NCI-H2227 (cell line): ENCODE data around the gene FBXW4.

Experiments used
- DNase-seq: peaks from one replicate; lab custom pipeline; 2025; ENCODE audit not compliant: unreplicated experiment; lab: John Stamatoyannopoulos, UW

The FBXW4 gene

DNA sequence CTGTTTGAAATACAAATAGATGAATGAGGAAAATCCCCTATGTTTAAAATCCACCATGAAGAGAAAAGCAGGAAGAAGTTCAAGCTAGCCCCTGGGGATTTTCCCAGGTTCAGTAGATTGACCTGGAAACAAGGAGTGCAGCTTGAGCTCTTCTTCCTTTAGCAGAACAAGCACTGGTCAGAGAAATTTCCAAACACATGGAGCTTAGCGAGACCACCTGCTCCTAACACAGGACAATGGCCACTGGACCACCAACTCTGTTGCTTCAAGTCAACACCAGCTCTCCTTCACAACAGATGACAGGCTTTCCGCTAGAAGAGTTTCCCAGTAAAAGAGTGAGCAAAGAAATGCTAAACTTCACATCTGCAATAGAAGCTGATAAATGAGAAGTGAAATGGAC is 9.4 kb upstream of the FBXW4 start:
- no peak for DNase-seq

DNA sequence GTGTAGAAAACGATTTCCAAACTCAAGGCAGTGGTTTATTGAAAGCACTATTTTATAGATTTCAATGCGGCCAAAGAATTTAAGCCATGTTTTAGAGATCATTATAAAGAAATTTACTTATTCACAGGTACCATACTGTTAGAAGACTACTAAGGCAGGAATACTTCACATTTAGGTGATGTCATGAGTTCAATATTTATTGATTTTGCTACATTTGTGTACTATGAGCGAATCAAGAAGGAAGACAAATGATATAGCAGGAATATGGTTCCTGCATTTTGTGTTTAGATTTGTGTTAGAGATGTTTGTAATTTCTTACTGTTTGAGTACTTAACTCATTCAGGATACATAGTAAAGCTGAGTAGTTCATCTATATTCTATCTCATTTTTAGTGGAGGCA is 1.7 kb upstream of the FBXW4 start:
- no peak for DNase-seq

DNA sequence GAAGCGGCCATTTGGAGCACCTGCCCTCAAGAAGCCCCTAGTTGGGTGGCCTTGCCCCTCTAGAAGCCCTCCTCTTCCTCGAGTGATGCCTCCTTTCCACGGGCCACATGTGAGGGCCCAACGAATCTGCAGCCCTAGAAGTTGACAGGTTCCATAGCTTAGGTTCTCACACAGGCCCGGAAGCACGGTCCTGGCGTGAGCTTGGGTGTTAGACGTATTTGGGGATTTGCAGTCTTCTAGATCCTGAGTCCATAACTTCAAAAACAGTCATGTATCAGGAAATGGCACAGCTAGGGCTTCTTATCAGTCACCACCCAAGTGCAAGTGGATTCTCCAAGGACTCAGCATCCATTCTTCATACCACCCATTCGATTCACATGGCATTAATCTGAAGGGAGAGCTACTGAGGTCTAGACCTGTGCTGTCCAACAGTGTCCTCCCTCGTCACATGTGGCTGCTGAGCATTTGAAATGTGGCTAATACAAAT is 477 bp upstream of the FBXW4 start:
- no peak for DNase-seq

DNA sequence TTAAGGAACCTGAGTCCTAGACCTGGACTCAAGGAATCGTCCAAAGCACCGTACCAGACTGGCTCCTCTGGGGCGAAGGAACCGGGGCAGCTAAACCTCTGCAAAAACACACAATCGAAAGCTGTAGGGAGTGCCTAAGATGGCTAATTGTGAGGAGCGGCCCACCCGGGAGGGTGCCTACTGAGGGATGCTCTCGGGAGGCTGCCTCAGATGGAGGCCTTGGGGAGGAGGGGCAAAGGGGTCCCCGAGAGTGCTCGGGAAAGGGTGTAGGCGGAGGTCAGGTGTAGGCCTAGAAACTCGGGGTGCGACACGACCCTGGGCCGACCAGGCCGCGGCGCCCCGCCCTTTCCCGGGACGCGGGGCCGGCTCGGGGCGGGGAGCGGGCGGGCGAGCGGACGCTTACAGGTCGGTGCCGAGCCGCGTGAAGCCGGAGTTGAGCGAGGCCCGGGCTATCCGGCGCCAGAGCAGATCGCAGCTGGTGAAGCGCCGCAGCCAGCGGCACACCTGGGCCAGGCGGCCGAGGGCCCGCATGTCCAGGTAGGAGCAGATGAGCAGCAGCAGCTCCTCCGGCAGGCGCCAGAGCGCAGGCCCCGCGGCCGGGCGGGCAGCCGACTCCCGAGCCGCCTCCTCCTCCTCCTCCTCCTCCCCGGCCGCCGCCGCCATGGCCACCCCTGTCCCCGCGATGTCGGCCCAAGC is 844 bp downstream of the FBXW4 start:
- DNase-seq: peak; percentile 44

DNA sequence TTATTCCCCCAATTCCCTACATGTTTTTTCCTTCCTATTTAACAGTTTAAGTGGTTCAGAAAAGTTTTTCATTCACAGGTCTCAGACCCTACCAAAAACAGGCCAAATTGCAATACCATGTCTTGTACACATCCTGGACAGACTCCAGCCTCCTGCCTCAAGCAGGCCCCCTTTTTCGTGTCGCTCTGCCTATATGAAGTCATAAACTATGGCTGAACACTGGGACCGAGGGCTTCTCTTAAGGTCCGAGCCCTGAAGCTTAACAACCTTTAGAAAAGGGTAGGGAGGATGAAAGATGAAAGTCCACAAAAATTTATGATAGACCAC is 1.4 kb downstream of the FBXW4 start:
- peak; percentile 39 for DNase-seq

DNA sequence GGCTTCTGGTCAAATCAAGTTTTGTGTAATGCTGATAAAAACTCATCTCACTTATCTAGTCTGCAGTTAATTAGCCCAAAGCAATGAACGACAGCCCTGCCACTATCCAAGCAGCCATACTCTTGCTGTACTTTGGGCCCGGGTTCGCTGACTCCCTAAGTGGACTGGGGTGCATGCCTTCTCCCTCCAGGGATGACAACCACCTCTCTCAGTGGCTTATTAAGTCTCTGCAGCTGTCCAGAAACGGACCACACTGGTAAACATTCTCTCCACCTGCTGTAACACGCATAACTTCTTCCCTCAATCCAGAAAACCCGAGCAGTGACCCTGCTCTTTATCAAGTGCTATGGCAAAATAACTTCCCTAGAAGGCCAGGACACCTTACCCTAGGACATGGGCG is 3.9 kb downstream of the FBXW4 start:
- DNase-seq: no peak

DNA sequence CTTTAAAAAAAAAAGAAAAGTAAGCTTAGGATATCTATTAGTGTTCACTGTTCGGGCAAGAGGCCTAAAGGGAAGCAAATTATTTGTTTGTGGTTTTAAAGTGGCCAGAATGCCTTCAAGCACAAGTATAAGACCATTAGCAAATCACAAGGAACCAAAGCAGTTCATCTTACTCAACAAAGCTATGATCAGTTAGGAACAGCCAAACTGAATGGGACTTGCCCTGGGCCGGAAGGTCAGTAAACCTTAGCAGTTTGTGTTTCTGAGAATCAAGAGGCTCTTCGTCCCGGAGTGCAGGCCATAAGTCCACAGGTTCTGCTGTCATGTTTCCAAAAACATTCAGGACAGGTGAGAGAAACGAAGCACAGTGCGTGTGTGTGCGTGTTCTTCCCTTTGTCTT is 4.5 kb downstream of the FBXW4 start:
- no peak for DNase-seq

DNA sequence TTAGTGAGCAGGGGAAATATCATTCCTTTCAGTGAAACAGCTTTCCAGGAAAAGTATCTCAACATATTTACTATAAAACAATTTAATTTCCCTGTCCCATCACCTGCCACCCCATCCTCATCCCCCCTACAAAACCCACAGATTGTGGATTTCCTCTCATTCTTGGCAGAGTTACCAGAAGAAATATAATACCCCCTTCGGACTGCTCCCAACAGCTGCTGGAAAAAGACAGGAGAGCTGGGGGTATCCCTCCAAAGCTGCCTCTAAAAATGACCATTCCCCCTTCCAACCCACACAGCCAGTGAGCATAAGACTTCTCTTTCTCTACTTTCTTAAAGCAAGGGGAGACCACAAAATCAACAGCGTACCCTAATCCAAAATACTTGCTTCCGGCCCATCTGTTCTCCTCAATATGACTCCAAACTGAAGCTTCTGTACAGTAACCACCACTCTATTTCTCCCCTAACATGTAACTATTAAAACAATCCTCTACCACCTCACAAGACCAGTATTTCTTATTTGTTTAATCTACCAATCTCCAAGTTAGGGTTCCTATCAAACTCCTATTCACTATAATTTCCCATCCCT is 7.8 kb downstream of the FBXW4 start:
- no peak for DNase-seq

DNA sequence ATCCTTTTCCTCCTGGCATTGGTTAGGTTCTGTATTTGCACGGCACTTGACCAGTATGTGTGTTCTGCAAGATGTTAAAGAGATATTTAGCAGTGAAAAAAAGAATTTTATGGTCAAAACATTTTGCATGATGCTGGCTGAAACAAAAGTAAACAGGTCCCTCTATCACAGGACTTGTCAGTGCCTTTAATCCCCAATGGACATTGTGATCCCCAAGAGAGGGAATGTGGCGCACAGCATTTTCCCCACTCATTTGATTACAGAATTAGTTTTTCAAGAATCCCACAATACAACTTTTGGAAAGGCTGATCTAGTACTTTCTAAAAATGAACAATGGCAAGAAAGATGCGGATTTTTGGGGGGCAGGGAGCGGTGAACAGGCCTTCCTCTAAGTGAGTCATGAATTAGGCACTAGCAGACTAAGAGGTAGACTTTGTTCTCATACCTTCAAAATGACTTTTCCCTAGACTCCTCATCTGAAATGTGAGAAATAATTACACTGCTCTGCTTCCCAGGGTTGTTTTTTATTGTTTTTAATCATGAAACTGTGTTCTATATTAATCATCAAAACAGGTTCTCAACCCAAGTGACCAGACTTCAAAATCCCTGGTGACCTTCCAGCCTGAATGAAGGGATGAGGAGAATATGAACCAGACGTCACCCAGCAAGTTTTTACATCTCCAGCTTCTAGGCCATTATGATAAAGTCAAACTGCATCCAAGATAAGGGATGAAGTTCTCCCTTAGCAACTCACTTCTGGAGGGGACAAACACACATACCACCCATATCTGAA is 8.6 kb downstream of the FBXW4 start:
- no peak for DNase-seq

DNA sequence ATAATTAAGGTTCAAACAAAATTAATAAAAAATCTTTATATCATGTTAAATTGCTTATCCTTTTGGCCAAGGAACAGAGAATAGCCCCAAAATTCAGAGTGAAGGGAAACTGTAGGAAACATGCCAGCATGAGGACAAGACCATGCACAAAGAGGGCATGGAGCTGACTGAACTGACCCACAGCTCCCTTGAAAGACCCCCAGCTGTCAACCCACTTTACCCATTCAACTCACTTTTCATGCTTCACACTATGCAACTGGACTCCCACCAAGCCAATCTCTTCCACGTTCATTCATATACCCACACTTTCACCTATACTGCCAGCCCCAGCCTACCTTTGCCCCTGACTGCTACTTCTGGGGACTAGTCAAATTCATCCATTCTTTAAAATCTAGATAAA is 10.2 kb downstream of the FBXW4 start:
- DNase-seq: no peak

DNA sequence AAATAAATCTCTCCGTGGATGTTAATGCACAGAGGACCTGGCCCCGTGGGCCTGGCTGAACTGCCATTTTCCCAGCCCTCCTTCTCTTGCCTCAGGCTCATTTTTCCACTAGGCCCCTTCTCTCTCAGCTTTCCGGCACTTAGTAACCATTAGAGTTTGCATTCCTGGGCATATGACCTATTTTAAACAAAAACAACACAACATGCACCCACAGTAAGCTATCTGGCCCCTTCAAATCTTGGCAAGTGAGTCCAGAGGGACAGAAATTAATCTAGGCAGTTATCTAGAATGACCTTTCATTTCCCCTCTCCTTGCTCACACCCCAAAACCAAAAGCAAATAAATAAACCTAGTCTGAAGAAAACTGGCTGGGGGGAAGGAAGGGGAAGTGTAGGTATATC is 11.7 kb downstream of the FBXW4 start:
- no peak for DNase-seq

DNA sequence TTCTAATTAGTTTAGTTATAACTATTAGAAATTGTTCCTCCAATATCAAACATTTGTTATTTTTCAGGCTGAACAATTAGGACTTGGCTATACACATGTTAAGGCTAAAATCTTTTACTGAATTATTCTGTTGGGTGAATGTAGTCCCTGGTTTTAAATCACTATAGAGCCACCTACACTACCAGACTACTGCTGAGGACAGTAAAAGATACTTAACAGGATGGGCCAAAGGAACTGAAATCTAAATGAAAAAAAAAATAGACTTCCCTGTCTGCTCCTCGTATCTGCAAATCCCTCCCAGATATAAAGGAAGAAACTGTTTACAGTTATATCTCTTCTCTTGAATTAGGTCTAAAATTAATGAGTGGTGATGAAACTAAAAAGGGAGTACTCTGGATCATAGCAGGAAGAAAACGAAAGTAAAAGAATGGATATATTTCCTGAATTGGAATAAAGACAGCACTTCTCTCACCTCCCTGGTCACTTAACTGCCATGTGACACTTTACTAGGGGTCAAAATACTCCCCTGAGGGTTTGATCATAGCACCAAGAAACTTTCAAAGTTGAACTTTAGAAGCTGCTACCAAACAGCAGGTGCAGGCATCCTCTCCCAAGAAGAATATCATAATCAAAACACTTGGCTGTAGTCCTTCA is 12.7 kb downstream of the FBXW4 start:
- no peak for DNase-seq

DNA sequence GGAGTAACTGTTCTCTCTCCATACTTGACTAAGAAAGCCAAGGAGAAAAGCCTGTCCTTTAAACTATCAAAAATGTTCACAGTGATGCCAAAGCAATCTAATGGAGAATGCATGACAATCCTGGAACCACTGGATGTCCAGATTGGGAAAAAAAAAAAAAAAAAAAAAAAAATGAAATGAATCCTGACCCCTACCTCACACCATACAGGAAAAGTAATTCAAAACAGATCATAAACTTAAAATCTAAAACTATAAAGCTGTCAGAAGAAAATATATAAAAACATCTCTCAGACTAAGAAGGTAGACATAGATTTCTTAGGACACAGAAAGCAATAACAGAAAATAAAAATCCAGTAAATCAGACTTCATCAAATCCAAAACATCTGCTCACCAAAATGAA is 18.4 kb downstream of the FBXW4 start:
- no peak for DNase-seq

DNA sequence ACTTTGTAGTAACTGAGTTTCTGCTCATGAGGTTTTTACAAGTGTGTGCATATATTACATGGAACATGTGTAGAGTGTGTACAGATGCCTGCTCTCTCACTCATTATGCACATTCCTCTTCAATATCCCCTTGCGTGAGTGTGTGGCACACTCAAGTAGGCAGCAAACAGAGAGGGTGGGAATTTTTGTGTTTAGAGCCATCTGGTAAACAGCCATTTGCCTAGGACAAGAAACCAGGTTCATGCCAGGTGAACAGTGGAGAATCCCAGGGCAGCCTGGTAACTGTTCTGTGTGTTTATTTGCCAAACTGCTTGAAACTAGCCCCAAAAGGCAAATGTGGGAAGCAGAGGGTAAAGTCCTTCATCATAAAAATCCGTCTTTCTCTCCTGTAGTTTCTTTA is 19.9 kb downstream of the FBXW4 start:
- DNase-seq: no peak

DNA sequence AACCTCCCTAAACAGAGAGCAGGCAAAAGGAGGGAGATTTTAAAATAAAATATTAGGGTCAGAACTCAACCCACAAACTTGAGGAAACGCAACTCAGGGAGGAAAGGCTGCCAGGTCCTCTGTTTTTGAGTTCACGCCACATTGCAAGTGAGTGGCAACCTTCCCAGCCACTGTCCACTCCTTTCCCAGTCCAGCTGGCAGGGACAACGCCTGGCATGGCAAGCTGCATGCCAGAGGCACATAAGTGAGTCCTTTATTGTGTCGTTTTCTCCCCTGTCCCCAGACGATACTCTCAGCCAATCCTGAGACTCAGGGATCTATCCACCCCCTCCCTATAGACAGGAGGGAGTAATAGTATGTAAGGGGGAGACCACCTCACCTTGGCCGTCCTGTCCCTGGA is 22.4 kb downstream of the FBXW4 start:
- DNase-seq: no peak

DNA sequence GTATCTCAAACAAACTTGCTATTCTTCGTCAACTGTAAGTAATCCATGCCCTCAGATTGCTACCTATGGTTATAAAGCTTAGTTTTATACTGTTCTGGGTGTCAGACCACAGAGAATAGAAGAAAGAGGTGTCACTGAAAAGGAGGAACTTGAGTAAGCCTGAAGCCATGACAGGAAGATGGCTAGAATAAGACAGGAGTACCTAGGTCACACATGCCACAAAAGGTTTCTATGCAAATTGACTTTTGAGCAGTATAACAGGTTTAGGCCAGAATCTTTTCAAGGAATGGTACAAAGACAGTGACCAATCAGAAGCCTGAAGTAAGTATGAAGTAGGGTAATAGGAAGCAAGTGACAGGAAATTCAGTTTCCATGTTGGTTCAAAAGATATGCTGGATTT is 23.5 kb downstream of the FBXW4 start:
- DNase-seq: no peak

DNA sequence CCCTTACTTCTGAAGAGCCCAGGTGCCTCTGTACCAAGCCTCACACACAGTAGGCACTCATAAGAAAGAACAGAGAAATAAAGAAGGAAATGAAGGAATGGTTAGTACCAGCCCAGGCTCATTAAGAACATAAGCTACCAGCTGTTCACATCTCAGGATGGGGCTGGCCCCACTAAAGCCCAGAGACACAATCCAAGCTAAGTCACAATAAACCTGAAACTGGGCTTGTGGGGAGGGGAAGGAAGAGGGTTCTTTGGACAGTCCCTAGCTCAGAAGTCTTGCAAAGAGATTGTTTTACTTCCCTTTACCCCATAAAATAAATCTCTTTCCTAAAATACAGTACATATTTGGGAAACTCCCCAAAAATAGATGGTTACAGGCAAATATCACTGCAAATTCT is 24.3 kb downstream of the FBXW4 start:
- DNase-seq: no peak

DNA sequence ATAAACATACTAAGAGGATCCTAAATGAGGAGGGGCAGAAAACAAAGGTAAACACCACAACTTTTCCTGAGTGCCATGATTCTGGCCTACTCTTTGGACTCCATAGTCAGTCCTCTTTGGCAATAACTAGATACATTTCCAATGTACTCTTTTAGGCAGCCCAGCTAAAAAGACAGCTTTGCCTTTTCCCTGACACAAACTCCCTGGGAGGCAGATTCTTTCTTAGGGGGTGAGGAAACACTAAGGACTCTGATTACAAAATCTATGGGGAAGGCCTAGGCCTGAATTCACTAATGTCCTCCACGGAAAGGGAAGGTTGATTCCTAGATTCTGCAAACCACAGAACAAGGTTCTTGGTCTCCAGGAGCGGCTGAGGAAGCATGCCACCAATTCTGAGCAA is 25.8 kb downstream of the FBXW4 start:
- no peak for DNase-seq

DNA sequence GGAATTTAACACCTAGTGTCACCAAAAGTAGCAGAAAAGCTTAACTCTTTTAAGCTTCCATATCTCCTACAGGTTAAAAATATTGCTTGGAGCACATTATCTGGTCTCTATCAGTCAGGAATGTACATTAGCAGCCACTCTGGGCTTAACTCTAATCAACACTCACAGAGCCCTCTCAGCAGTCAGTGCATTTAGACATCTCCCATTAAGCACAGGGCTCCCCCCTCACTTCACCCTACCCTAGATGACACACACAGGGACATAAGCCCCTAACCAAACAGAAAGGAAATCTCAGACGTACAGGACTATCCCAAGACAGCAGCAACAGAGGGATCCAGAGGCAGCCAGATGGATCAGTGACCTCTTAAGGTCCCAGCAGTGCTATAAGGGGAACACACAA is 26.4 kb downstream of the FBXW4 start:
- no peak for DNase-seq

DNA sequence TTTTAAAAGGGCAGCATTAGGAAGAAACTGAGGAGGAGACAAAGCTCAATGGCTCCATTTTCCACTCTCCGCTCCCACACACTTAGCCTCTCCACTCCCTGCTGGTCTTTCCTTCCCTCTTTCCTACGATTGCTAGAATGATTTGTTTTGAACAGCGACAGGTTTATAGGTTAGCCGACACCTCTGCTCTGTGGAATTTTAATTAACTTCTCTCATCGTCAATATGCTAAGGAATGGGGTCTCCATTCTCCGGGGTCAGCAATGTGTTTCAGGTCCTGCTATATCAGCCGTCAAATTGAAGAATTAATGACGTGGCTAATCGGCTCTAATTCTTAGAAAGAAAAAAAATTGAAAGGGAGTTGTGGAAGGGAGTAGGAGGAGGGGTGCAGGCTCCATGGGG is 28.9 kb downstream of the FBXW4 start:
- DNase-seq: no peak

DNA sequence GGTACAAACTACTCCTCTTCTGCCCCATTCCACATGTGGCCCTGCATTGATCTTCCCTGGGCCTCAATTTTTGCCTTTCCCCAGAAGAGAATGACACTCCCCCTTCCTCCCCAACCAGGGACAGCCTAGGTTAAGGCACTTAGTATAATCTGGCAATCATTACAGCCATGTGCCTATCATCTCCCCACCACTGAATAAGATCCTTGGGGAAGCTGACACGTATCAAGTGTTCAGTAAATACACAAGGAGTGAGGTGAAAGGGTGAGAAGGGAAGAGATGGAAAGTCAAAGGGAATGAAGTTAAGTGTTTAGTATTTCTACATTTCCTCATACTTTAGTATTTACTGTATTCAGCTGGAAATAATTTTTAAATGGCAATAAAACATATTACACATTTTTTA is 31.9 kb downstream of the FBXW4 start:
- no peak for DNase-seq

DNA sequence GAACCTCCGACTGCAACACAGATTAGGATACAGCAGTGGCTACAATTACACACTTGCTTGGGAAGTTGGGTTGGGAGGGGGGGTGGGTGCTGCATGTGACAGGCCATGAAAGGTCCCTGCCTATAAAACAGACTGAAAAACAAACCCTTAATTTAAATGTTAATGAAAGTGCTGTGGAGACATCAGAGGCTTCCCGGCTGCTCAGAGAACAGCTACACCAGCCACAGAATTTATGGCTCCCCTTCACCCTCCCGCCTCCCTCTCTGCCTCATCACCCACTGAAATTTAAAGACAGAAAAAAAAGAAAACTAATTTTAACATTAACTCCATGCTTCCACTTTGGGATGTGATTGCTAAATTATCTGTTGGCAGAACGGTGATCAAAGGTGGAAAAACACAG is 34.7 kb downstream of the FBXW4 start:
- DNase-seq: no peak
